Neural crest cell (in vitro differentiated cells): ENCODE data around the gene SLC26A8. TPM values are rescaled to one million over a fixed set of nuclear protein-coding genes. Genes with fewer than 3 reads are reported as not detected.
A peak's percentile ranks its signal among the peaks of the same experiment; 100 is the strongest.
"Not testable (repeated sequence)": the region's sequence is repeated elsewhere in the genome, so short reads cannot be mapped to it uniquely, and the experiment has no call there.

Experiments used
- DNase-seq: peaks from one replicate; pipeline ENCODE4 v3.0.0; 2021; ENCODE audit warnings: low read depth, mixed read lengths, low spot score
- H3K27ac Mint-ChIP-seq: one replicate; pipeline ENCODE4 v1.8.0; 2021; ENCODE audit warnings: mild to moderate bottlenecking, mixed read lengths; ENCODE audit not compliant: unreplicated experiment
- H3K27me3 Mint-ChIP-seq: 2 replicates; pipeline ENCODE4 v1.8.0; 2021; ENCODE audit warnings: low read depth, mild to moderate bottlenecking, mixed read lengths
- H3K36me3 Mint-ChIP-seq: 2 replicates; pipeline ENCODE4 v1.8.0; 2021; ENCODE audit warnings: low read depth, mild to moderate bottlenecking, mixed read lengths
- H3K4me1 Mint-ChIP-seq: 2 replicates; pipeline ENCODE4 v1.8.0; 2021; ENCODE audit warnings: mixed read lengths
- H3K4me3 Mint-ChIP-seq: one replicate; pipeline ENCODE4 v1.8.0; 2021; ENCODE audit warnings: mild to moderate bottlenecking, mixed read lengths
- H3K9me3 Mint-ChIP-seq: 2 replicates; pipeline ENCODE4 v1.8.0; 2021; ENCODE audit warnings: mixed read lengths
- CTCF ChIP-seq: fragments of 200-600 bp; sonication (generic); conservative IDR thresholded peaks from 2 replicates; pipeline ENCODE4 v1.5.0; 2021; ENCODE audit warnings: antibody characterized with exemption, mild to moderate bottlenecking
- total RNA-seq: library from RNA; stranded (reverse); gene quantifications from 2 replicates; pipeline ENCODE4 v1.2.1, GENCODE V29; 2021

SLC26A8 gene
- total RNA-seq, 1 donor from 2014 or later, result 0.33 TPM

DNA sequence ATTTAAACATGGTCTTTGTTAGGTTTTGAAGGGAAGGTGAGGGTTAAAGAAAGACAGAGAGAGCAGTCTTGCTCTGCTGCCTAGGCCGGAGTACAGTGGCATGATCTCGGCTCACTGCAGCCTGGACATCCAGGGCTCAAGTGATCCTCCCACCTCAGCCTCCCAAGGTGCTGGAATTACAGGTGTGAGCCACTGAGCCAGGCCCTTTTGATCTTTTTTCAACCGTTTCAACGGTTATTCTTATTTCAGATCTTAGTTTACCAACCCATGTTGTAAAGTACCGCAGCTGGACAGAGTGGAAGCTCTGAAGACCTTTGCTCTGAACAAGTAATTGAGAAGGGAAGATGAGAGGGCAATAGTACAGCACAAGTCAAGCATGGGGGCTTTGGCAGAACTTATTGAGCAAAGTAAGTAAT, 102.3 kb downstream of the SLC26A8 start:
- Mint-ChIP-seq H3K27ac (no peak overlapping the region), H3K27me3 (no peaks in the 10 kb centered on the region), H3K4me3 (peak overlapping the region; percentile 89), H3K9me3 (no peaks in the 10 kb centered on the region), H3K4me1 (peaks cover 31% of the 10 kb centered on the region), H3K36me3 (no peaks in the 10 kb centered on the region)
- DNase-seq, result no peak
- no peak for TF ChIP-seq CTCF

DNA sequence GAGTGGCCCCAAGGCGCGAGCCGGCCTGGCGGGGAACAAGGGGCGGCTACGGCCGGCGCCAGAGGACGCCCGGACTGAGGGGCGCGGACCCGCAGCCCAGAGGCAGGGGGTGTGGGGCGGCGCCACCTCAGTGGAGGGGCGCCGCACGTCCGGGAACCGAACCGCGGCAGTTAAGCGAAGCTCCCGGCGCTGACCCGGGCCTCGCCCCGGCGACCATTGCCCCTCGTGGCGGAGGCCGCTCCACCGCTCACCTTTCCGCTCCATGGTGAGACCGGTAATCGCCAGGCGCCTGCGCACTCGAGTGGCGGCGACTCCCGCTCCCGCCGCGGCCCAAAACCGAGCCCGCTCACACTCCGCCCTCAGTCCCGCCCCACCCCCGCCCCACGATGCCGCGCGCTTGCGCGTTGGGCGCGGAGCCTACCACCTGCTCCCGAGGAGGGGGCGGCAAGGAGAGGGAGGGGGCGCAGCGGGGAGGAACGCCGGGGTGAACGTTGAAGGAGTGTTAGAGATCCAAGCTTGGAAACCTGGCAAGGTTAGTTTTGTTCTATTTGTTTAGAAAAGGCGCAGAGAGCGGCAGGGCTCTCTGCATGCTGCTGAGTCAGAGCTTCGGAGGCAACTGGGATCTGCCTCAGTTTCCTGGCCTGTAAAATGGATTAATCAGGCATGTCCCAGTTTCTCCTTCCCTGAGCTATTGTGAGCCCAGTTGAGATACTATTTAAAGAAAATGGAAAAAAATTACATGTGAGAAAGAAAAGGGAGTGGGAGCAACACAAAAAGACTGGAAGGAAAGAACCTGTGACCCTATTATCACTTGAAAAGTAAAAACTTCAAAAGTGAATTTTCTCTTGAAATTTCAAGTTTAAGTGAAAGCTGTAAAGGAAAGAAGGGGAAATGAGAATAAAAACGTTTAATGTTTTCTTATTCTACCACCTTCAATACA, 103.4 kb downstream of the SLC26A8 start, which contains the start of gene SRPK1:
SRPK1 (minus strand) TSS at position 306 of the 940 bp plus-strand sequence; CDS start at position 264, 42 bp downstream.
- Mint-ChIP-seq H3K36me3 (no peaks in the 10 kb centered on the region), H3K4me3 (peak within 1 kb of the TSS; percentile 97), H3K4me1 (peaks cover 35% of the 10 kb centered on the region), H3K27ac (peak within 1 kb of the TSS; percentile 99), H3K9me3 (no peaks in the 10 kb centered on the region), H3K27me3 (no peaks in the 10 kb centered on the region)
- no peak for TF ChIP-seq CTCF
- peak; percentile 76 for DNase-seq

GRCh38 chr6:35919827-35920751, 104.4 kb downstream of the SLC26A8 start:
- no peaks in the 10 kb centered on the region for H3K9me3 Mint-ChIP-seq
- DNase-seq, result peak; percentile 23
- peaks cover 35% of the 10 kb centered on the region for H3K4me1 Mint-ChIP-seq
- H3K27me3 Mint-ChIP-seq, result no peaks in the 10 kb centered on the region
- no peaks in the 10 kb centered on the region for H3K36me3 Mint-ChIP-seq
- peak overlapping the region; percentile 99 for H3K27ac Mint-ChIP-seq
- TF ChIP-seq CTCF, result no peak
- peak overlapping the region; percentile 97 for H3K4me3 Mint-ChIP-seq

DNA sequence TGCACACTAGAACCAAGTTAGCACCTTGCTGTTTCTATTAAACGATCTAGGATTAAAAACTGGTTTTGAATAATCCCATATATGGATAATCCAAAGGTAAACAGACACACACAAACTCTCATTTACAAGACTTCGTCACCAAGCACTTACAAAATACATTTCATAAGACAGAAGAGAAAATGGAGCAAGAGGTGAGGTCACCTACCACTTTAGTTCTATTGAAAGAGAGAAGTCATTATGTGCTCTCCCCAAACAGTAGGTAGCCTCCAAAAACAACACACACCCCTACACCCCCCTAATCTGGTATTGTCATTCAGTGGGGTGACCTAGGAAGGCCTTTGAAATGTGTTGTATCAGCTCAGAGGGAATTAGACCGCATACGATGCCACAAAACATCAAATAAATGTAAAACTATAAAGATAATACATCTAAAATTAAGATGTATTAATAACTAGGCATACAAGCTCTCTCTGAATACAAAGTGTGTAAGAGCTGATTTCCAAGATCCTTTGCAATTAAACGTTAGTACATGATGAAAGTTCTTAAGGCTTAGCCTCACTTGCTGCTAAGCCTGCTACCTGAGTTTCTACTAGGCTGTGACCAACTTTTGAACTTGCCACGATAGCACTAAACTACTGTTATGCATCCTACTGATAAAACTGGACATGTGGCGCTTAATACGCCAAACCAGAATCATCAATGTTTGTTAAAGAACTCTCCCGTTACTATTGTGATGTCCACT, 105.2 kb downstream of the SLC26A8 start:
- Mint-ChIP-seq H3K4me3 (peak overlapping the region; percentile 97), H3K36me3 (no peaks in the 10 kb centered on the region), H3K27ac (peak overlapping the region; percentile 69), H3K4me1 (peaks cover 35% of the 10 kb centered on the region), H3K27me3 (no peaks in the 10 kb centered on the region), H3K9me3 (no peaks in the 10 kb centered on the region)
- no peak for TF ChIP-seq CTCF
- no peak for DNase-seq

DNA sequence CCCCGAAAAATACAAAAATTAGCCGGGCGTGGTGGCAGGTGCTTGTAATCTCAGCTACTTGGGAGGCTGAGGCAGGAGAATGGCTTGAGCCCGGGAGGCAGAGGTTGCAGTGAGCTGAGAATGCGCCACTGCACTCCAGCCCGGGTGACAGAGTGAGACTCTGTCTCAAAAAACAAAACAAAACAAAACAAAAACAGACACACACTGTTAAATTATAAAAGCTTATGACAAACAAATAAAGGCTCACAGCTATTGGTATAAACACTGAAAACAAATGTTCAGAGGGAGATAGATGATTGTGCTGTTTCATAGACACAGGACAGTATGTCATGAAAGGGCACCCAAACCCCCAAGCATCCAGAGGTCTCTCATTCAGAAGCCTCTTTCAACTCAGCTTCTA, 107.5 kb downstream of the SLC26A8 start:
- not testable (repeated sequence) for H3K9me3 Mint-ChIP-seq, DNase-seq, H3K27ac Mint-ChIP-seq, H3K27me3 Mint-ChIP-seq
- Mint-ChIP-seq H3K4me3 (peak overlapping the region; percentile 67), H3K4me1 (peaks cover 35% of the 10 kb centered on the region), H3K36me3 (peaks cover 14% of the 10 kb centered on the region)
